ENCODE measurements around the gene CTSW.

CTSW gene

DNA sequence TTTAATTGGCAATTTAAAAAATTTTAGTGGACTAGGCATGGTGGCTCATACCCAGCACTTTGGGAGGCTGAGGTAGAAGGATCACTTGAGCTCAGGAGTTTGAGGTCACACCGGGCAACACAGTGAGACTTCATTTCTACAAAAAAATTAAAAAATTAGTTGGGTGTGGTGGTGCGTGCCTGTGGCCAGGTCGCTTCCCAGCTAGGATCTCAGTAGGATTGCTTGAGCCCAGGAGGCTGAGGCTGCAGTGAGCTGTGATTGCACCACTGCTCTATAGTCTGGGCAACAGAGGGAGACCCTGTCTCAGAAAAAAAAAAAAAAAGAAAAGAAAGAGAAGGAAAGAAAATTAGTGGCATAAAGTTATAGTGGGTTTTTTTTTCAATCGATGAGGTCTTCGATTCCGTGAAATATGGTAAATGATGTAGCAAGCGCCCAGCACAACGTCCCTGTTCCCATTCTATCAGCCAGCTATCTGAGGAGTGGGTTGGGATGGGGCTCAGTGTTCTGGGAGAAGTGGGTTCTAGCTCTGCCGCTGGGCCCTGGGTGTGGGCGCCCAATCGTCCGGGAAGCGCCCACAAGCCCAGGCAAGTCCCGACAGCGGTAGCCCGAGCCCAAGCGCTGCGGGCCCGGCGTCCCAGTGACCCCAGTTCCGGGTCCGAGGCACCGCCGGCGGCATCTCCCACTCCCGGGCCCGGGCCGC is 19.2 kb downstream of the CTSW start:
- H3K27ac ChIP-seq: no peak overlapping the region

DNA sequence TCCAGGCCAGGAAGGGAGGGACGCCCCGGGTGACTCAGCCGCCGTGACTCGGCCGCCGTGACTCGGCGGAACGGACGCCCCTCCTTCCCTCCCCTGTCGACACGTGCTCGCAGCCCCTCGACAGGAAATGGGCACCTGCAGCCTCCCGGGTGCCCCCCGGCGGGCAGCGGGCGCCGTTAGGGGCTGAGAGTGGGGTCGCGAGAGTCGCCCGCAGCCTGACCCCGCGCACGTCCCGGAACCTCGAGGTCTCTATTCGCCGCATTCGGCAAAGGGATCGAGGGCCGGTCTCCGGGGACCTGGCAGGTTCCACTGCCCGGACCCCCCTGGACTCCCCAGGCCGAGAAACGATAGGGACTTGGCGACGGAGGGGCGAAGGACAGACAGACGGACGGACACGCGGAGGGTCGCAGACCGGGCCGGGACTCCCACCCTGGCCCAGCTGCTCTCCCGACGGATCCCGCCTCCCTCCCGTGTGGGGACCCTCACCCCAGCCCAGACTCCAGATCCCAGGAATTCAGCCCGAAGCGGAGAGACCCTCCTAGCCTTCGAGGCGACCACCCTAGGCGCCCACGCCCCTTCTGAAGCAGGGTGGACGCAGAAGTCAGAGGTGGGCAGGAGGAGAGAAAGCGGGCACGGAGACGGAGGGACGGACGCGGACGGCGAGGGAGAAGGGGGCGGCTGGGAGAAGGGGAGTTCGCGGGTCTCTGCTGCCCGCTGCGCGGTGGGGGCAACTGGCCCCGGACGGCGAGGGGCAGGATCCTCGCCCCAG is 19.9 kb downstream of the CTSW start:
- no peak overlapping the region for H3K27ac ChIP-seq
- TF ChIP-seq ZFX (IDR thresholded peaks at IDR 0.05; ENCODE audit: borderline replicate concordance): no peak
- TF ChIP-seq, protein P1, sequence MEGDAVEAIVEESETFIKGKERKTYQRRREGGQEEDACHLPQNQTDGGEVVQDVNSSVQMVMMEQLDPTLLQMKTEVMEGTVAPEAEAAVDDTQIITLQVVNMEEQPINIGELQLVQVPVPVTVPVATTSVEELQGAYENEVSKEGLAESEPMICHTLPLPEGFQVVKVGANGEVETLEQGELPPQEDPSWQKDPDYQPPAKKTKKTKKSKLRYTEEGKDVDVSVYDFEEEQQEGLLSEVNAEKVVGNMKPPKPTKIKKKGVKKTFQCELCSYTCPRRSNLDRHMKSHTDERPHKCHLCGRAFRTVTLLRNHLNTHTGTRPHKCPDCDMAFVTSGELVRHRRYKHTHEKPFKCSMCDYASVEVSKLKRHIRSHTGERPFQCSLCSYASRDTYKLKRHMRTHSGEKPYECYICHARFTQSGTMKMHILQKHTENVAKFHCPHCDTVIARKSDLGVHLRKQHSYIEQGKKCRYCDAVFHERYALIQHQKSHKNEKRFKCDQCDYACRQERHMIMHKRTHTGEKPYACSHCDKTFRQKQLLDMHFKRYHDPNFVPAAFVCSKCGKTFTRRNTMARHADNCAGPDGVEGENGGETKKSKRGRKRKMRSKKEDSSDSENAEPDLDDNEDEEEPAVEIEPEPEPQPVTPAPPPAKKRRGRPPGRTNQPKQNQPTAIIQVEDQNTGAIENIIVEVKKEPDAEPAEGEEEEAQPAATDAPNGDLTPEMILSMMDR (IDR thresholded peaks at IDR 0.05): no peak

More for the DNA sequence above, 19.2 kb downstream of the CTSW start:
- TF ChIP-seq, protein P1 (IDR thresholded peaks at IDR 0.05): no peak
- TF ChIP-seq ZFX (IDR thresholded peaks at IDR 0.05; ENCODE audit: borderline replicate concordance): no peak

DNA sequence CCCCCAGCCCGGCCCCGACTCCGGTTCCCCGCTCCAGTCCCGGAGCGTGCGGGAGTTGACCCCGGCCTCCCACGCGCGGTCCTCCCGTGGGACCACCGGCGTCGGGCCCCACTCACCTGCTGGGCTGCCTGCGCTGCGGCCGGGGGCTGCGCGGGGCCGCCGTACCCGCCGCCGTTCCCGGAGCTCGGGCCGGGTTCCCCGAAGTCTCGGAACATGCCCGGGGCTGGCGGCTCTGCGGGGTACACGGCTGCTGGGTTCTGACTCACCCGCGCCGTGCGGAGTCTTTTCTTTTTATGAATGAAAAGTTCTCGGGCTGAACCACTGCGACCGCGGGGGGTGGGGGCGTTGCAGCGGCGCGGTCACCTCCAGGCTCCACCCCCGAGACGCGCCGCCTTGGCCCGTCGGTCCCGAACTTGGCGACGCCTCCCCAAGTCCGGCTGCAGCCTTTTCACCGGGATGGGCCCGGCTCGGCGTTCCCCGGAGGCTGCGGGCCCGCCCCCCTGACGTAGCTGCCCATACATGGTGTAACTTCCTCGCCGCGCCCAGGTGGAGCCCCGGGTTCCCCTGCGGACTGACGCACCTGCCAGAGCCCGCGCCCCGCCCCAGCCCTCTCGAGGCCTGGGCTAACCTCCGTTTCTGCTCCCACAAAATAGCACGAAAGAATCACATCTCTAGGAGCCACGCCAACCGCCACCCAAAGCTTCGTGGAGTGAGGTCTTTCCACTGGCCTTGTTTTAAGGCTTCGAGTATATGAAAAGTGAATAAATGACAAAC is 20.7 kb downstream of the CTSW start, which contains the start of gene FOSL1:
TSS of gene FOSL1 (minus strand) at position 264 of the 774 bp plus-strand sequence. CDS start at position 215, 49 bp downstream.
- H3K27ac ChIP-seq: no peak within 1 kb of the TSS
- TF ChIP-seq, protein P1 (IDR thresholded peaks at IDR 0.05): no peak
- TF ChIP-seq ZFX (IDR thresholded peaks at IDR 0.05; ENCODE audit: borderline replicate concordance): no peak

DNA sequence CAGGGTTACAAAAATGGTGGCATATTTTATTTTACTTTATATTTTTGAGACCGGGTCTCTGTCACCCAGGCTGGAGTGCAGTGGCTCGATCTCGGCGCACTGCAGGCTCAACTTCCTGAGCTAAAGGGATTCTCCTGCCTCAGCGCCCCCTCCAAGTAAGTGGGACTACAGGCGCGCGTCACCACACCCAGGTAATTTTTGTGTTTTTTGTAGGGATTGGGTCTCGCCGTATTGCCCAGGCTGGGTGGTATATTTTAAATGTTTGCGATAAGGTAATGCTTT is 21.2 kb downstream of the CTSW start:
- TF ChIP-seq, protein P1 (IDR thresholded peaks at IDR 0.05): no peak
- no peak for TF ChIP-seq ZFX (IDR thresholded peaks at IDR 0.05; ENCODE audit: borderline replicate concordance)
- no peak overlapping the region for H3K27ac ChIP-seq

DNA sequence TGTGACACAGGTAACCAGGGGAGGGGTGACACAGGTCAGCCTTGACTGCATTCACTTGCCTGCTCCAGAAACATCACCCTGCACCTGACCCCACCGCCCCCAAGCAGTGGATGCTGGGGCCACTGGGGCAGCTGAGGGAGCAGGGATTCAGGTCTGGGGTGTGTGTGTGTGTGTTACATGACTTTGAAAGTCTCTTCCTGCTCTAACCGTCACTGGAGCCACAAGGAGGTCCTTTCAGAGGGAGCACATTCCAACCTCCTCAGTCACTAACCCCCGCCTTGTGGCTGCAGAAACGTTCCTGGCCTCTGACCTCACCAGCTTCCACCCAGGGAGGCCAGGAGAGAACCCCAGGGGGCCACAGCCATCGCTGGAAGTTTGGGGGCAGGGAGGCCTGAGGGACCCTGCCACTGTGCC is 23.4 kb downstream of the CTSW start:
- TF ChIP-seq, protein P1 (IDR thresholded peaks at IDR 0.05): no peak
- no peak for TF ChIP-seq ZFX (IDR thresholded peaks at IDR 0.05; ENCODE audit: borderline replicate concordance)
- no peak overlapping the region for H3K27ac ChIP-seq

DNA sequence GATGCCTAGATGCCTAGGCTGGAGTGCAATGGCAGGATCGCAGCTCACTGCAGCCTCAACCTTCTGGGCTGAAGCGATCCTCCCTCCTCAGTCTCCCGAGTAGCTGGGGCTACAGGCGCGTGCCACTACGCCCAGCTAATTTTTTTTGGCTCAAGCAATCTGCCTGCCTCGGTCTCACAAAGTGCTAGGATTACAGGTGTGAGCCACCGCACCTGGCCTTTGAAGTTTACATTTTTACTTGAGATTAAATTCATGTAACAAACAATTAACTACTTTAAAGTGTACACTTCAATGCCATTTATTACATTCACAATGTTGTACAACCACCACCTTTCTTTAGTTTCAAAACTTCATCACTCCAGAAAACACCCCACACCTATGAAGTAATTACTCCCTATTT is 24.1 kb downstream of the CTSW start:
- no peak overlapping the region for H3K27ac ChIP-seq
- TF ChIP-seq, protein P1 (IDR thresholded peaks at IDR 0.05): no peak
- no peak for TF ChIP-seq ZFX (IDR thresholded peaks at IDR 0.05; ENCODE audit: borderline replicate concordance)
